Suprapubic skin (tissue), 4 donors: Measurements from ENCODE around the gene RRP8.

ENCODE experiments used
- EP300 ChIP-seq: sonication (generic); formaldehyde crosslinking; IDR thresholded peaks from one replicate; pipeline ENCODE4 v1.6.1; 2017; ENCODE audit warnings: antibody characterized with exemption
- POLR2A ChIP-seq, 2 donors: fragments of 450-650 bp; IDR thresholded peaks; one replicate each; pipeline ENCODE4 v1.6.1; 2017; ENCODE audit warnings: antibody characterized with exemption in 2 of 2, mild to moderate bottlenecking in 2 of 2, moderate library complexity in 2 of 2
- POLR2AphosphoS5 ChIP-seq, 3 donors: sonication (generic); formaldehyde crosslinking; IDR thresholded peaks; one replicate each; pipeline ENCODE4 v1.6.1; 2017; ENCODE audit warnings: antibody characterized with exemption in 3 of 3

DNA sequence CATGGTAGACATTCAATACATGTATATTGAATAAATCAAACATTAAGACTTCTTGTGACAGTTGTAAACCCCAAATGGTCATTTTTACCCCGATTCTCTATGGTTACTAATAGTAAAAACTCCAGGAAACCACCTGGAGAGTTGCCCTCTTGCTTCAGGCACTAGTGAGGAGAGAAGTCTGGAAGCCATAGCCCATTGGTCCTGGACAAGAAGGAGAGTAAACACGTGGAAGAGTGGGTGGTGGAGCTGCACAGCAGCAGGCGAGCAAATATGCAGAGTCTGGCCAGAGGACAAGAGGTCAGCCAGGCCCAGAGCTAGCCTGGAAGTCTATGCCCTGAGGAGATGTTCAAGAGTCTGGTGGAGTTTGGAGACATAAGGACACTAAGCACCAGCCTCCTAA lies 34.5 kb upstream of the RRP8 start:
- TF ChIP-seq POLR2AphosphoS5 (IDR thresholded peaks at IDR 0.05) (no peak), POLR2A (IDR thresholded peaks at IDR 0.05) (no peak), EP300 (no peak)
